Measurements from ENCODE around the gene GIPC1.

The GIPC1 gene

DNA sequence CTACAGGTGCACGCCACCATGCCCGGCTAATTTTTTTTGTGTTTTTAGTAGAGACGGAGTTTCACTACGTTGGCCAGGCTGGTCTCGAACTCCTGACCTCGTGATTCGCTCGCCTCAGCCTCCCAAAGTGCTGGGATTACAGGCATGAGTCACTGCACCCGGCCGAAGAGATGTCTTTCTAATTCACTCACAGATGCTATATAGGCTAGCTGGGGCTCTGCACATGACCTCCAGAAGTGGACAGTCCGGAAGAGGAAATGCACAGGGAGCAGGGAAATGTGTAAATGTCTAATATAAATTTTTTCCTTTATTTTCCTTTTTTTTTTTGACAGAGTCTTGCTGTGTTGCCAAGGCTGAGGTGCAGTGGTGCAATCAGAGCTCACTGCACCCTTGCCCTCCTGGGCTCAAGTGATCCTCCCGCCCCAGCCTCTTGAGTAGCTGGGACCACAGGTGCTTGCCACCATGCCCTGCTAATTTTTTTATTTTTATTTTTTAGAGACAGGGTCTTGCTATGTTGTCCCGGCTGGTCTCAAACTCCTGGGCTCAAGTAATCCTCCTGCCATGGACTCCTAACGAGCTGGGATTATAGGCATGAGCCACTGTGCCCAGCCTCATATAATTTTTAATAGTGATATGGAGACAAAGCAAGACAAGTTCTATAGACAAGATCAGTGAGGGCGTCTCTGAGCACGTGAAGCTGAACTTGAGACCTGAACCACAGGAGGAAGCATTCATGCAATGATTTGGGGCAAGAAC lies 8.4 kb downstream of the GIPC1 start:
- no peak for DNase-seq

DNA sequence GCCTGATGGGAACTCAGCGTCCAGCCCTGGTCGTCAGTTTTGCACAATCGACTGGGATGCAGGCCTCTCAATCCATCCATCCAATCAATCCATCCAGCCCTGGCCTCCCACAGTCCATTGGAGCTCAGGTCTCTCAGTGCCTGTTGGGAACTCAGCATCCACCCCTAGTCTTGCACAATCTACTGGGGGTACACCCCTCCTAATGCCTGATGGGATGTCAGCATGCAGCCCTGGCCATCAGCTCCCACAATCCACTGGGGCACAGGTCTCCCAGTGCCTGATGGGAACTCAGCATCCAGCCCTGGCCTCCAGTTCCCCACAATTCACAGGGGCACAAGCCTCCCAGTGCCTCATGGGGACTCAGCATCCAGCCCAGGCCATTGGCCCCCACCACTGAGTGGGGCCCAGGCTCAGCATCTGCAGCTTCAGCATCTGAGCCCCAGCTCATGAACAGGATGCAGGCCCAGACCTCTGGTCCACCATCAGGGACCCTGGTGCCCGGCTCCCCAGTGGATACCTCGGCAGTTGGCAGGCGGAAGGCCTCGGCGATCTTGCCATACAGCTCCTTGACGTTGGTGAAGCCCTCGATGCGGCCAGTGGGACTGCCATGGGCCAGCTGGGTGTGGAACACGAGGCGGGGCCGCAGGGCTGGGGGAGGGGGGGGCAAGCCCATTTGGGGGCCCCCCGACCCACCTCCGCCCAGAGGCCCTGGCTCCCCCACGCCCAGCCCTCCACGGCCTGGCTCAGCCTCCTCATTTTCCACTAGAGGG lies 13.6 kb downstream of the GIPC1 start:
- no peak for DNase-seq

- no peak for DNase-seq
Observed at GRCh38 chr19:14480700-14481079, 15.2 kb downstream of the GIPC1 start.

GRCh38 chr19:14479975-14480699 lies 15.8 kb downstream of the GIPC1 start:
- peak; percentile 39 for DNase-seq

GRCh38 chr19:14479309-14479974 lies 16.5 kb downstream of the GIPC1 start:
- DNase-seq: no peak

GRCh38 chr19:14478113-14478545 lies 17.8 kb downstream of the GIPC1 start:
- no peak for DNase-seq

GRCh38 chr19:14477418-14478112 lies 18.4 kb downstream of the GIPC1 start:
- DNase-seq: no peak

DNA sequence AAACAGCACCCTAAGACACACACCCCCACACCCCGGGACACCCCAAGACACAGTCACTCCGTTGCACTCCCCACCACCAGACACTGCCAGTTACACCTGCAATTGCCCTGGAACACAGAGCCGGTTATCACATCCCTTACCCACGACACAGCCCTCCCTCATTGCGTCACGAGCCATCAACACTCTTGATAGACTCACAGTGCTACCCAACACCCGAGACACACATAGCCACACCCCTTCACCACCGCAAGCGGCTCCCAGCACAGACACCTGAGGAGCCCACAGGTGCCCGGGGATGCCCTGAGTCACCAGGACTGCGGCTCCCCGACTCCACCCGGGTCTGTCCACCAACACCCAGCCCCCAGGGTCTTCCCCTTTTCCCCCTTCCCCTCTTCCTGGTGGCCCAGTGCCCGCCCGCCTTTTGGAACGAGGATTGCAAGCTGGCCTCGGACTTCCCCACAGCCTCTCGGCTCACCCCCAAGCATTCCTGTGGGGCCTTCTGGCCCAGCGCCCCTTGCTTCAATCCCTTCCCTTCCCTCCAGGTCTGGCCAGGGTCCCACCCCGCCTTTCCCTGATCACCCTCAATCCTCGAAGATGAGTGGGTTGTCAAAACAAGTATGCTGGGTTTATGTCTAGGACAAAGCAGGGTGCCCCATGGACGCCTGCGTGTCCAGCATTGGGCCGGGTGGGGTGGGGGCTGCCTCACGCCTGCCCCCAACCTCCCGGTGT lies 19.1 kb downstream of the GIPC1 start:
- peak; percentile 89 for DNase-seq

GRCh38 chr19:14476327-14476672 lies 19.6 kb downstream of the GIPC1 start:
- no peak for DNase-seq

- DNase-seq: peak; percentile 53
Observed at GRCh38 chr19:14475251-14476073, 20.5 kb downstream of the GIPC1 start, which contains the start of gene PTGER1. Gene PTGER1, minus strand, starts transcription at chr19:14475354. Its CDS starts 1,034 bp downstream, at chr19:14474320.

DNA sequence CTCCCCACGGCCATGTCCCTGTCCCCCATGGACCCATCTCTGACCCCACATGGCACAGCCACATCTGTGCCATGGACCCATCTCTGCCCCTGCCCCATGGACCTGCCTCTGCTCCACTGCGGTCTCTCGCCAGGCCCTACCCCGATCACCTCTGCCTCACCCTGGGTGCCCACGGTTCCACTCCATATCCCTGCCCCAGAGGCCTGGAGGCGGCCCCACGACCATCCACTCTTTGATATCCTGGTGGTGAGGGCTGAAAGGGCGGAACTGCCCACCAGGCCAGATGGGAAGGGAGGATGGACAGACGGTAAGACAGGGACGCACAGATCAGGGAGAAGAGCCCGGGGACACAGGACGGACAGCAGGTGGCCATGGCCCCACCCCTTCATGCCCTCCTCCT lies 21.1 kb downstream of the GIPC1 start:
- no peak for DNase-seq

- peak; percentile 83 for DNase-seq
Observed at GRCh38 chr19:14473978-14474578, 21.8 kb downstream of the GIPC1 start.

- DNase-seq: peak; percentile 75
Observed at GRCh38 chr19:14473073-14473977, 22.6 kb downstream of the GIPC1 start.

DNA sequence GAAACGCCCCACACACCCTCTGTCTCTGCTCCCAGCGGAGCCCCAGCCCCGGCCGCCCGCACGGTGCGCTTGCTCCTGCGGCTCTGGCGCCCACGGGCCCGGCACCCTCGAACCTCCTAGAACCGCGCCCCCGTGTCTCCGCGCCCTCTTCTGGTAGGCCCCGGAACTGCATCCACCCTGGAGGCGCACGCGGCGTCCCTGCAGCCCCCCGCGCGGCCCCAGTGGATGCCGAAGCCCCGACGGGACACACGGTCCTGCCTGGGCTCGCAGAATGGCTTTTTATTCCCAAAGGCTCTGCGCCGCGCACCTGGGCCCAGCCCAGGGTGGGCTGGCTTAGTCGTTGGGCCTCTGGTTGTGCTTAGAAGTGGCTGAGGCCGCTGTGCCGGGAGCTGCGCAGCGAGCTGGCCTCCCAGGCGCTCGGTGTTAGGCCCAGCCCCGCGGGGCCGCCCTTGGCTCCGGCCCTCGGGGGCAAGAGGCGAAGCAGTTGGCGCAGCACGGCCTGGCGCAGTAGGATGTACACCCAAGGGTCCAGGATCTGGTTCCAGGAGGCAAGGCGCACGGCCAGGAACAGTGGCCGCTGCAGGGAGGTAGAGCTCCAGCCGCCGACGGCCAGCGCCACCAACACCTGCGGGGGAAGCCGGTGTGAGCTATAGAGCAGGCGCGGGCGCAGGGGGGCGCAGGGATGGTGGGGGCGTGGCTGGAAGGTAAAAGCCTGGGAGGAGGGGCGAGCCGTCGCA lies 23.6 kb downstream of the GIPC1 start:
- peak; percentile 80 for DNase-seq

- DNase-seq: no peak
Observed at GRCh38 chr19:14471436-14472187, 24.3 kb downstream of the GIPC1 start.

- DNase-seq: no peak
Observed at GRCh38 chr19:14470031-14470876, 25.7 kb downstream of the GIPC1 start.

- peak; percentile 34 for DNase-seq
Observed at GRCh38 chr19:14467816-14468215, 28.1 kb downstream of the GIPC1 start.
